HG03139 (cell line): Measurements from ENCODE around the gene FAM120C.
A peak's percentile ranks its signal among the peaks of the same experiment; 100 is the strongest.

Source experiments
- ATAC-seq: cut with Tn5 transposase; IDR thresholded peaks from one replicate; pipeline ENCODE4 v1.9.1; 2021; ENCODE audit not compliant: unreplicated experiment

The FAM120C gene

GRCh38 chrX:54182864-54183613, at the start of gene FAM120C:
TSS of gene FAM120C (minus strand) at chrX:54183254. CDS start at chrX:54183198, 56 bp downstream.
- ATAC-seq: peak; percentile 36

- ATAC-seq: no peak
These were observed 47.5 kb upstream of the FAM120C start for GRCh38 chrX:54230435-54231148.

- no peak for ATAC-seq
These were observed 40.5 kb upstream of the FAM120C start for GRCh38 chrX:54223581-54223980.

- no peak for ATAC-seq
These were observed 30.5 kb upstream of the FAM120C start for GRCh38 chrX:54213603-54214002.

GRCh38 chrX:54208531-54208930, 25.5 kb upstream of the FAM120C start:
- no peak for ATAC-seq

GRCh38 chrX:54198262-54198661, 15.2 kb upstream of the FAM120C start:
- ATAC-seq: no peak

- ATAC-seq: no peak
These were observed 12.0 kb upstream of the FAM120C start for GRCh38 chrX:54194982-54195588.

- no peak for ATAC-seq
These were observed 10.2 kb upstream of the FAM120C start for GRCh38 chrX:54193085-54193821.

GRCh38 chrX:54184474-54184873, 1.4 kb upstream of the FAM120C start:
- no peak for ATAC-seq

- ATAC-seq: peak; percentile 66
These were observed 725 bp downstream of the FAM120C start for GRCh38 chrX:54182194-54182863.

- no peak for ATAC-seq
These were observed 1.7 kb downstream of the FAM120C start for GRCh38 chrX:54181202-54181953.

GRCh38 chrX:54180403-54180802, 2.7 kb downstream of the FAM120C start:
- no peak for ATAC-seq

GRCh38 chrX:54178100-54178940, 4.7 kb downstream of the FAM120C start:
- no peak for ATAC-seq

GRCh38 chrX:54177306-54177705, 5.7 kb downstream of the FAM120C start:
- no peak for ATAC-seq

GRCh38 chrX:54173791-54174190, 9.3 kb downstream of the FAM120C start:
- no peak for ATAC-seq

GRCh38 chrX:54172455-54172854, 10.6 kb downstream of the FAM120C start:
- no peak for ATAC-seq

GRCh38 chrX:54171527-54172250, 11.4 kb downstream of the FAM120C start:
- ATAC-seq: no peak

- no peak for ATAC-seq
These were observed 12.0 kb downstream of the FAM120C start for GRCh38 chrX:54171091-54171490.
